Stimulated activated effector memory CD8-positive, alpha-beta T cell treated with anti-CD3 and anti-CD28 coated beads, Interleukin-12 subunit alpha, Interleukin-12 subunit beta, amount 100 ng/mL, for 72 hours (primary cell): ENCODE data around the gene CDH26.

Experiments
- ATAC-seq: fragments of 150-1000 bp; cut with Tn5 transposase; 2 replicates; pipeline ENCODE4 v1.10.0; 2021
- DNase-seq, 2 donors: peaks; one replicate each; pipeline ENCODE4 v3.0.0; 2021 to 2022; ENCODE audit warnings: low spot score in 2 of 2
- H3K27ac Mint-ChIP-seq: one replicate; pipeline ENCODE4 v1.8.0; 2022; ENCODE audit warnings: mild to moderate bottlenecking, mixed read lengths
- H3K36me3 Mint-ChIP-seq: one replicate; pipeline ENCODE4 v1.8.0; 2022; ENCODE audit warnings: mild to moderate bottlenecking, mixed read lengths
- H3K4me1 Mint-ChIP-seq: one replicate; pipeline ENCODE4 v1.8.0; 2022; ENCODE audit warnings: mixed read lengths
- H3K4me3 Mint-ChIP-seq: one replicate; pipeline ENCODE4 v1.8.0; 2022; ENCODE audit warnings: mild to moderate bottlenecking, mixed read lengths
- H3K9me3 Mint-ChIP-seq: one replicate; pipeline ENCODE4 v1.8.0; 2022; ENCODE audit warnings: mixed read lengths

CDH26 gene

DNA sequence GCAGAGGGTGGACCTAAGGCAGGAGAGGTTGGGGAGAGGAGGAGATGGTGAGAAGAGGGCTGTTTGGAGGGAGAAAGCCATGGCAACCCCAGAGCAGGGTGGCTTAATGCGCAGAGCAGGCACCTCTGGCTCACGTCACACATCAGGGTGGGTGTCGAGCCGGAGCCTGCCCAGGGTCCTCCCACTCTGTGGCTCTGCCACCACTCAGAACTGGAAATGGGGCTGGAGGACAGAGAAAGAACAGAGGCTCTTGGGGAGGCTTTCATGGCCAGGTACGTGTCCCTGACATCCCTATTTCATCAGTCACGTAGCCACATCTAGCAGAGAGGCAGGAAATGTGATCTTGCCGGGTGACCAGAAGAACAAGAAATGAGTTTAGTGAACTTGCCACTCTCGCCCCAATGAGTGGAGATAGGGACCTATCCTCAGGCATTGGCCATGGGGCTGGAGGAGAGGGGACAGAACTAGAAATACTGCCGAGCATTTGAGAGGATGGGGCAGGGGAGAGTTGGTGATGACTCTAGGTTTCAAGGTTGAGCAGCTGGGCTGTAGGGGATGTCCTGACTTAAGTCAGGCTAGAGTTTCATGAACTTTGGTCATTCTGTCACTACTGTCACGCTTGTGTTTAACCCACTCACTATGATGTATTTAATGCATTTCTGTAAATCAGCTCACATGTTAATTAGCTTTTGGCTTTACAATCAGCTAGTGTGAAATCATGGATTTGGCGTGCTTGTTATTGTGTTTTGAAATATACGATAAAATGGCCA is 52.7 kb downstream of the CDH26 start:
- peak overlapping the region; percentile 74 for H3K27ac Mint-ChIP-seq
- ATAC-seq (peak; percentile 57), DNase-seq (peak in 1 of 2 donors; percentile 44)
- H3K4me3 Mint-ChIP-seq: no peak overlapping the region
- H3K36me3 Mint-ChIP-seq: no peaks in the 10 kb centered on the region
- no peaks in the 10 kb centered on the region for H3K9me3 Mint-ChIP-seq
- H3K4me1 Mint-ChIP-seq: peaks cover 38% of the 10 kb centered on the region

DNA sequence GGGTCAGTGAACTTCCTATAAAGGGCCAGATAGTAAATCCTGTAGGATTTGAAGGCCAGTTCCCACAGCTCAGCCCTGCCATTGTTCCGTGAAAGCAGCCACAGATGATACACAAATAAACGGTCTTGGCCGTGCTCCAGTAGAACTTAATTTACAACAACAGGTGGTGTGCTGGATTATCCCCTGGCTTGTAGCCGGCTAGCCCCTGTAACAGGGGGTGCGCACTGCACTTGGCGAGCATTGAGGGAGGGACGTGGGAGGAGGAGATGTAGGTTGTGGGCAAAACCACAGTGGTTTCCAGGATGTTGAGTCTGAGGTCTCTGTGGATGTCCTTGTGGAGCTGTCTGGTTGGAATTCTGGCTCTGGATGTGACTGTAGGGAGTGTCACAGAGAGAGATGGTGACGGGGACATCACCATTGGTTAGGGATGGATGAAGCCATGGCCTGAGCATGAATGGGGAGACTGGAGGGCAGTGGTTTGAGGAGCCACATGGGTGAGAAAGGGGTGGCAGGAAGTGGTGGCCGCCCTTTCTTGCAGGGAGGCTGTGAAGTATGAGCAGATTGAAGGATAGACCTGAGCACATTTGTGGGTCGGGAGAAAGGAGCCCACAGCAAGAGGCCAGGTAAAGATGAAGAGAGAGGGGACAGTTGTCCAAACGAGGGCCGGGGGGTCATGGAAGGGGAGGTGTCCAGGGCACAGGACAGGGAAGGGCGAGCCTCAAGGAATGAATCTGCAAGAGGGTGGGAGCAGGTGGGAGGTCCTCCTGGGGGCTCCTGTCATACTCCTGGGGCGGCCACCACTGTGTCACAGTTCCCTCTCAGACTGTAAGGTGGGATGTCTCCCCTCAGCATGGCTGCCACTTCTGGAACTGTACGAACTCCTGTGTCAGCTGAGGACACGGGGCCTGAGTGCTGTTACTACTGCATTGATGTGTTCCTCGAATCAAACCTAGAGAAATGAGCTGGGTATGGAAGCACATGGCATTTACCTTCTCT is 53.6 kb downstream of the CDH26 start:
- ATAC-seq: peak; percentile 76
- peak overlapping the region; percentile 32 for H3K4me3 Mint-ChIP-seq
- DNase-seq: peak; percentile 8 to 50

DNA sequence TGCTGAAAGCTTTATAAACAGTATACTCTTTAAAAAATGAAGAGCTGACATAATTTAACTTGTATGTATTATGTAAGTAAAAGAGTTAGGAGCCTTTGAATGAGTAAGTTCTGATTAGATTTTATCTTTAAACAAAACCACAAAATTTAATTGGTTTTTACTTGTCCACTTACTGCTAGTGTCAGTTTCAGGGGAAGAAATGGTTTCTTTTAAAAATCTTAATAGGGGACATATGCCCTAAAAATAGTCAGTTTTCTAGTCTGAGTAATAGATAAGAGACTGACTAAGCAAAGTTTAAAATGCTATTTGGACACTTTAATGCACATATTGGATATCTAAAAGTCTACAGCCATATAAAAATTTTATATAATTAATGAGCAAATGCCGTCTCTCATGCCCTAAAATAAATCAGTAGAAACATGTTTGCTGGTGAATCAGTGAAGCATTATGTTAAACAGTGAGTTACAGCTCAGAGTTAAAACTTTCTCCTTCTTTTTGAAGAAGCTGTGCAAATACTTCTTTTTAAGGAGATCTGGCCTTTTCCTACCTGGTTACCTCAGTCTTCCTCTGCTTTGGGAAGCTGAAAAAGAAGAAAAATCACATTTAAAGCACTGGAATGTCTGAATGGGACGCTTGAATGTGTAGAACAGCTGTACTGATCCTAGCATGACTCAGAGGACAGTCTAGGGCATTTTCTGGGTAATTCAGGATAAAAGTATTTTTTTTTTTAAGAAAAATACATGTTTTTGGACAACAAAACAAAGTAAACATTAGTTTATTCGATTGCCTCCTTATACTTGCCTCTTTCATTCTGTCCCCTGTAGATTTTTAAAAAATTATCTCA is 55.3 kb downstream of the CDH26 start:
- ATAC-seq: no peak
- no peak for DNase-seq
- H3K9me3 Mint-ChIP-seq: peaks cover 6% of the 10 kb centered on the region
- no peak overlapping the region for H3K27ac Mint-ChIP-seq
- peaks cover 30% of the 10 kb centered on the region for H3K4me1 Mint-ChIP-seq
- no peak overlapping the region for H3K4me3 Mint-ChIP-seq
- H3K36me3 Mint-ChIP-seq: no peaks in the 10 kb centered on the region

More for the DNA sequence above, 53.6 kb downstream of the CDH26 start:
- Mint-ChIP-seq H3K27ac (no peak overlapping the region), H3K9me3 (no peaks in the 10 kb centered on the region), H3K4me1 (peaks cover 38% of the 10 kb centered on the region), H3K36me3 (no peaks in the 10 kb centered on the region)

DNA sequence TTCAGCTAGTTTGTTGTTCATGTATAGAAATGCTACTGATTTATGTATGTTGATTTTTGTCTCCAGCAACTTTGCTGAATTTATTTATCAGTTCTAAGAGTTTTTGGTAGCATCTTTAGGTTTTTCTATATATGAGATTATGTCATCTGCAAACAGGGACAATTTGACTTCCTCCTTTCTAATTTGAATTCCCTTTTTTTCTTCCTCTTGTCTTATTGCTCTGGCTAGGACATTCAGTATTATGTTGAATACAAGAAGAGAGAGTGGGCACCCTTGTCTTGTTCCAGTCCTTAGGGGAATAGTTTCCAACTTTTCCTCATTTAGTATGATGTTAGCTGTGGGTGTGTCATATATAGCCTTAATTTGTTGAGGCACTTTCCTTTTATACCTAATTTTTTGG is 58.2 kb downstream of the CDH26 start:
- no peak overlapping the region for H3K27ac Mint-ChIP-seq
- H3K4me3 Mint-ChIP-seq: no peak overlapping the region
- DNase-seq (no peak), ATAC-seq (no peak)
- peaks cover 13% of the 10 kb centered on the region for H3K4me1 Mint-ChIP-seq
- H3K36me3 Mint-ChIP-seq: no peaks in the 10 kb centered on the region
- H3K9me3 Mint-ChIP-seq: peaks cover 10% of the 10 kb centered on the region

DNA sequence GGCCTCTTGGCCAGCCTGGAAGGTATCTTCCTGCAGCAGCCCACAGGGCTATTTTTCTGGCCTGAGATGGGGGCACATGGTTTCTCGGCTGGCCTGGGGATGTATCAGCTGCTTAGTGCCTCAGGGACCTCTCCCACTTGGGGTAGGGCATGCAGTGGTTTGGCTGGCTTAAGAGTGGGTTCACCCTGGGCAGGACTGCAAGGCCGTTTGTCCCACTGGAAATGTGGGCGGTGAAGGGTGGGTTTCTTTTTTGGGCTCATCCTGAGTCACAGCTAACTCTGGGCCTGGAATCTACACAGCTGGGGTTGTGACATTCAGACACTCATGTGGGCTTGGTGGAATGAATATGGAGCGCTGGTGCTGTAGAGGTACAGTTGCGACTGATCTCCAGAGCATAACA is 62.0 kb downstream of the CDH26 start:
- Mint-ChIP-seq H3K36me3 (no peaks in the 10 kb centered on the region), H3K4me1 (peaks cover 6% of the 10 kb centered on the region), H3K27ac (no peak overlapping the region), H3K4me3 (no peak overlapping the region), H3K9me3 (peaks cover 10% of the 10 kb centered on the region)
- ATAC-seq (no peak), DNase-seq (peak in 1 of 2 donors; percentile 32)

DNA sequence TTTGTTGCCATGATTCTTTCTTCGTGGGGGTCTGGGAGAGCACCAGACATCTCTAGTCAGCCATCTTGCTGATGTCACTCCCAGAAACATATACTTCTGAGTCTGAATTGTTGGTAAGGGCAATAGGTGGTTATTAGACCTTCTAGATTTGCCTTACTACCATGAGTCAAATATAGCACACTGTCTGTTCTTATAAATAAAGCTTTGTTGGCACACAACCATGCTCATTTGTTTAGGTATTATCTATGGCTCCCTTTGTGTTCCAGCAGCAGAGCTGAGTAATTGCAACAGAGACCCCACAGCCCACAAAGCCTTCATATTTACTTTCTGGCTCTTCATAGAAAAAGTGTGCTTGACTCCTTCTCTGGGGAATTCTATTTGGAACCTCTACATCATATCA is 62.9 kb downstream of the CDH26 start:
- peaks cover 6% of the 10 kb centered on the region for H3K4me1 Mint-ChIP-seq
- peaks cover 11% of the 10 kb centered on the region for H3K9me3 Mint-ChIP-seq
- DNase-seq: peak in 1 of 2 donors; percentile 36
- ATAC-seq: no peak
- no peak overlapping the region for H3K4me3 Mint-ChIP-seq
- H3K36me3 Mint-ChIP-seq: no peaks in the 10 kb centered on the region
- H3K27ac Mint-ChIP-seq: no peak overlapping the region

DNA sequence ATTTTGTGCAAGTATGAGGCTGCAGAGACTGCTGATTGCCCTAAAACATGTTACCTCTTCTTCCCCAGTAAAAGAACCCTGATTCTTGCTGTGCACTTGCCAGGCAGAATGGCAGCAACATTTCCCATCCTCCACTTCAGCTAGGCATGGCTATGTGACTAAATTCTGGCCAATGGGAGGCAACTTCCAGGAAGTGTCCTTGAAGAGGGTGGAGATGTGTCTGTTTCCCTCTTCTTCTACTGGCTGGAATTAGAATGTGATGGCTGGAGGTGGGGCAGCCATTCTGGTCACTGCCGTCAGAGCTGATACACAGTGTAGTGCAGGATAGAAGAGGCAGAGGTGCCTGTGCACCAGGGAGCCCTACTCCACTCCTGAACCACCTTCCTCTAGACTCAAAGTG is 64.6 kb downstream of the CDH26 start:
- no peaks in the 10 kb centered on the region for H3K36me3 Mint-ChIP-seq
- H3K9me3 Mint-ChIP-seq: peaks cover 9% of the 10 kb centered on the region
- DNase-seq: peak in 1 of 2 donors; percentile 32
- no peak overlapping the region for H3K27ac Mint-ChIP-seq
- no peak for ATAC-seq
- peaks cover 6% of the 10 kb centered on the region for H3K4me1 Mint-ChIP-seq
- H3K4me3 Mint-ChIP-seq: no peak overlapping the region

DNA sequence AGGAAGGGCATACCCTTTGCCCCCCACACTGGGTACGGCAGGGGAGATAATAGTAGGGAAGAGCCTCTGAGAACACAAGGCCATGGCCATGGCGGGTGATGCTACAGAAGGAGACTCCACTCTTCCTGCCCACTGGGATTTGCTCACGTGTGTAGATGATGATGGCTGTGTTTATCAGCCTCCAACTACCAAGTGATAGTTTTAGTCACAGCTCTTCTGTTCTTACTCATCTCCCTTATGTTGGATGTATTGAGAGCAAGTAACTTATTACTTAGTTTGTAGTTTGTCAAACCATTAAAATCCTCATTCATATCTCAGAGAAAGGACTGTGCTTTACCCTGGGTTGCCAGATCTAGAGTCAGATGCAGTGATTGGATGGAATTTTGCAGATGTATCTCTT is 66.0 kb downstream of the CDH26 start:
- DNase-seq (peak in 1 of 2 donors; percentile 41), ATAC-seq (peak; percentile 70)
- Mint-ChIP-seq H3K4me3 (no peak overlapping the region), H3K27ac (no peak overlapping the region), H3K9me3 (peaks cover 5% of the 10 kb centered on the region), H3K4me1 (peaks cover 6% of the 10 kb centered on the region), H3K36me3 (no peaks in the 10 kb centered on the region)

DNA sequence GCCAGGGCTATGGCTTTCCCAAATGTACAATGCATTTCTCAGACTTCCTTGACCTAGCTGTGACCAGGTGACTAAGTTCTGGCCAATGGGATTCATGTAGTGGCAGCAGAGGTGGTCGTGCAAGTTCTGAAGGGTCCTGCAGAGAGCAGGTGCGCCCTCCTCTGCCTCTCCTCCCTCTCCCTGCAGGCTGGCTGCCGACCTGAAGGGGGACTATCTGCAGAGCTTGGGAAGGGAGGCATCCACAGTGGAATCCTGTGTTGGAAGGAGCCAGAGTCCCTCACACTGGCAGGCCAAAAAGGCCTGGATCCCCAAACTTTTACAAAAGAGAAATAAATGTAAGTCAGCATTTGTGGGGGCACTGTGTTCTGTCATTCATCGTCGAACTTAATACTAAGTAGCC is 66.6 kb downstream of the CDH26 start:
- no peaks in the 10 kb centered on the region for H3K36me3 Mint-ChIP-seq
- no peak overlapping the region for H3K4me3 Mint-ChIP-seq
- peaks cover 2% of the 10 kb centered on the region for H3K9me3 Mint-ChIP-seq
- DNase-seq (peak in 1 of 2 donors; percentile 10), ATAC-seq (no peak)
- peaks cover 6% of the 10 kb centered on the region for H3K4me1 Mint-ChIP-seq
- no peak overlapping the region for H3K27ac Mint-ChIP-seq

DNA sequence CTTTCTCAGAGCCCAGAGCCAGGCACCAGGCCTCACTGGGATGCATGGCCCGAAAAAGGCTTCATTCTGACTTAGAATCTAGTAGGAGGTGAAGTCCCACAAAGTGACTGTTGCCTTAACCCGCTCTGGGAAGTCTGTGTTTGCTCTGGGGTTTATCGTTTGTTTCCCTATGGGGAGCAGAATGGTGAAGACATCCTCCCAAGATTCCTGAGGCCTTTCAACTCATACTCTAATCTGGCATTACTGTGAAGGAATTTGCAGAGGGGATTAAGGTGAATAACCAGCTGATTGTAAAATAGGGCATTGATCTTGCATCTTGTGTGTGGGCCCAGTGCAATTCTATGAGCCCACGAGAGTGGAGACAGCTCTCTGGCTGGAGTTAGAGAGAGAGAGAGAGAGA is 67.8 kb downstream of the CDH26 start:
- H3K9me3 Mint-ChIP-seq: peaks cover 2% of the 10 kb centered on the region
- H3K4me3 Mint-ChIP-seq: no peak overlapping the region

DNA sequence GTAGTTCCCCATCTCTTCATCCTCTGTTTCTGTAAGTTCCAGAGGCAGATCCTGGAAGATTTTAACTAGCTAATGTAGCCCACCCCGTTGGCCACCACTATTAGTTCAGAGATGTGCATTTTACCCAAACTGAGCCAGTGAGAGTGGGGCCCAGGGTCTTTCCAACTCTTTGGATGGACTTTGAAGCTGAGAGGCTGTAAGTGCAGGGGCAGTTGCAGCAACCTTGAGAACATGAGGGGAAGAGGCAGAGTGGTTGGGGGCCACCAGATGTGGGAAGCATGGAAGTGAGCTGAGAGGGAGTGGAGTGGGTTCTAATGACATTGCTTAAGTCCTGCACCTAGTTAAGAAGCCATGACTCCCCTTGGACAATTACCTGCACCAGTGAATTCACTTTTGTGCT is 72.2 kb downstream of the CDH26 start:
- Mint-ChIP-seq H3K36me3 (no peaks in the 10 kb centered on the region), H3K4me3 (no peak overlapping the region), H3K9me3 (peaks cover 2% of the 10 kb centered on the region), H3K27ac (no peak overlapping the region), H3K4me1 (no peaks in the 10 kb centered on the region)
- no peak for ATAC-seq
- peak in 1 of 2 donors; percentile 6 for DNase-seq

More for the DNA sequence above, 67.8 kb downstream of the CDH26 start:
- Mint-ChIP-seq H3K27ac (no peak overlapping the region), H3K4me1 (peaks cover 6% of the 10 kb centered on the region), H3K36me3 (no peaks in the 10 kb centered on the region)
- no peak for ATAC-seq
- DNase-seq: no peak

DNA sequence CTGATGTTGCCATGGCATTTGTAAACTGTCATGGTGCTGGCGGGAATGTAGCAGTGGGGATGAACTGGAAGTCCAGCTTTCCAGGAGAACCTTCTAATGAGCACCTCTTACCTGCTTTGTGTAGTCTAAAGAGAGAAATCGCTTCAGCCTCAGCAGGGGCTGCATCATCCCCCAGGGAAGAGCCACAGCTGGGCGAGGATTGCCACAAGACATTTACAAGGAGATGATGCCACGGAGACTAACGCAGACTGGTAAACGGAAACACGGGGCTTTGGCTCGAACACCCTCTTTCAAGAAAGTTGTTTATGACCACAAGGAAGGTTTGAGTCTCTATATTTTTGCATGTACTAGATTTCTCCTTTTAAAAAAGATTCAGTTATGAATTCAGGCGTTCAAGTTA is 72.9 kb downstream of the CDH26 start:
- no peak overlapping the region for H3K4me3 Mint-ChIP-seq

DNA sequence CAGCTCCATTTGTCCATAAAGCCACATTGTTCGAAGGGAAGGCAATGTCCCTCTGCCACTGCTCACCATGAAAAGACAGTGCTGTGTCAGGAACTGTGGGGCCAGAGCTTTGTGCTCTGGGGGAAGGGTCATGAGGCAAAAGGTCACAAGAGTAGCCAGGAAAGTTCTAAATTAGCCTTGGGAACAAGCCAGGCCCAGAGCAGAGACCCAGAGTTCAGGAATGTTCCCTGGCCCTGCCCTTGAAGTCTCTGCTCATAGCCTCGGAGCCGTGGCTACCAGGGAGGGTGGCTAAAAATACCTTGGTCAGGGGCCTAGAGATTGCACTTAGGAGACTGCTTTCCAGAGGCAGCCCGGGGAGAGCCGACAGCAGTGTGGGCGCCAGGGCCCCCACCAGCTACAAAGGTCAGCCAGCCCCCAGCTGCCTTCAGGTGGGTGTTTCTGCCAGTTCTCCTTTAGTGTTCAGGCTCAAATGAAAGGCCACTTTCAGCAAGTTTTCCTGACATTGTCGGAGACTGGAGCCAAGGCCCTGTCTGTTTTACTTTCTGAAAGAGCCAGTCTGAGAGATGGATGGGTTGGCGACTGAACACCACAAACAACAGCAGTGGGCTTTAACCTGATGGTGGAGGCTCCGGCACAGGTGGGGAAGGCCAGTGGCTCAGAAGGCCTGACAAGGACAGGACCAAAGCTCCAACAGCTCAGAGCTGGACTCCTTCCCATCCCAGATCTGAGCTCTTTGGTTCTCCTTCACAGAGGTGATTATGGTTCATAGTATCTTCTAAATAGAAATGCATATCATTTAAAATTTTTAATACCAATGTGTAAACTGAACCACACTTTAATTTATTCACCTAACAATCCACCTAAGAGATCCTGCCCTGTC is 76.2 kb downstream of the CDH26 start:
- Mint-ChIP-seq H3K36me3 (no peaks in the 10 kb centered on the region), H3K9me3 (no peaks in the 10 kb centered on the region), H3K4me1 (no peaks in the 10 kb centered on the region), H3K27ac (no peak overlapping the region), H3K4me3 (no peak overlapping the region)
- peak in 1 of 2 donors; percentile 34 for DNase-seq
- ATAC-seq: no peak

More for the DNA sequence above, 72.9 kb downstream of the CDH26 start:
- ATAC-seq (no peak), DNase-seq (no peak)
- Mint-ChIP-seq H3K4me1 (no peaks in the 10 kb centered on the region), H3K36me3 (no peaks in the 10 kb centered on the region), H3K27ac (no peak overlapping the region), H3K9me3 (peaks cover 1% of the 10 kb centered on the region)

DNA sequence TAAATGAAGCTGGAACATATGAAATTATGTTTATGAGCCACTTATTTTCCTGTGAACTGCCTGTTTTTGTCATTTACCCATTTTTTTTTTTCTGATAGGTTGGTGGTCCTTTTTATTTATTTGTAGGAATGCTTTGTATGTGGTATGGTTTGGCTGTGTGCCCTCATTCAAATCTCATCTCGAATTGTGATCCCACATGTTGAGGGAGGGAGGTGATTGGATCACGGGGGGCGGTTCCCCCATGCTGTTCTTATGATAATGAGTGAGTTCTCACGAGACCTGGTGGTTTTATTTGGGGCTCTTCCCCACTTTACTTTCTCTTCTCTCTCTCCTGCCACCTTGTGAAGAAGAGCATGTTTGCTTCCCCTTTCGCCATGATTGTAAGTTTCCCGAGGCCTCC is 77.3 kb downstream of the CDH26 start:
- Mint-ChIP-seq H3K4me3 (no peak overlapping the region), H3K4me1 (no peaks in the 10 kb centered on the region), H3K36me3 (no peaks in the 10 kb centered on the region), H3K9me3 (no peaks in the 10 kb centered on the region), H3K27ac (no peak overlapping the region)
- peak in 1 of 2 donors; percentile 8 for DNase-seq
- no peak for ATAC-seq
